GM19025 (cell line): Measurements from ENCODE around the gene GBX1.

Experiments
- ATAC-seq: cut with Tn5 transposase; IDR thresholded peaks from one replicate; pipeline ENCODE4 v1.9.1; 2021; ENCODE audit warnings: mild to moderate bottlenecking, low read depth, moderate library complexity; ENCODE audit not compliant: unreplicated experiment

The GBX1 gene

GRCh38 chr7:151194188-151194587 is 26.7 kb upstream of the GBX1 start:
- no peak for ATAC-seq

GRCh38 chr7:151193203-151193978 is 25.9 kb upstream of the GBX1 start:
- no peak for ATAC-seq

- ATAC-seq = no peak
These were observed 24.6 kb upstream of the GBX1 start for GRCh38 chr7:151192002-151192539.

GRCh38 chr7:151191544-151191943 is 24.1 kb upstream of the GBX1 start:
- ATAC-seq = no peak

GRCh38 chr7:151189038-151189437 is 21.5 kb upstream of the GBX1 start:
- ATAC-seq = no peak

GRCh38 chr7:151188252-151188542 is 20.7 kb upstream of the GBX1 start:
- ATAC-seq = no peak

- ATAC-seq = no peak
These were observed 20.1 kb upstream of the GBX1 start for GRCh38 chr7:151187409-151188251.

- ATAC-seq = no peak
These were observed 19.3 kb upstream of the GBX1 start, which contains the start of gene ASB10 for GRCh38 chr7:151186640-151187408. TSS of gene ASB10 (minus strand) at chr7:151187250. CDS start at chr7:151187130, 120 bp downstream.

GRCh38 chr7:151185762-151186639 is 18.5 kb upstream of the GBX1 start:
- no peak for ATAC-seq

GRCh38 chr7:151181011-151181431 is 13.5 kb upstream of the GBX1 start:
- ATAC-seq = no peak

GRCh38 chr7:151179946-151180345 is 12.5 kb upstream of the GBX1 start:
- ATAC-seq = no peak

GRCh38 chr7:151179287-151179860 is 11.9 kb upstream of the GBX1 start:
- no peak for ATAC-seq

GRCh38 chr7:151178831-151179230 is 11.3 kb upstream of the GBX1 start:
- no peak for ATAC-seq

- no peak for ATAC-seq
These were observed 10.7 kb upstream of the GBX1 start for GRCh38 chr7:151178236-151178635.

- ATAC-seq = no peak
These were observed 9.8 kb upstream of the GBX1 start for GRCh38 chr7:151177310-151177709.

GRCh38 chr7:151176401-151176800 is 8.9 kb upstream of the GBX1 start:
- no peak for ATAC-seq

- ATAC-seq = no peak
These were observed 8.4 kb upstream of the GBX1 start for GRCh38 chr7:151175793-151176311.

- ATAC-seq = no peak
These were observed 7.7 kb upstream of the GBX1 start for GRCh38 chr7:151175047-151175792.
